ENCODE data around the gene MAPK14. TPM values are rescaled to one million over a fixed set of nuclear protein-coding genes. Genes with fewer than 3 reads are reported as not detected.

Gene MAPK14
- total and polyA plus RNA-seq, 4 donors: 16.9 to 82.7 (median 35.9) TPM

DNA sequence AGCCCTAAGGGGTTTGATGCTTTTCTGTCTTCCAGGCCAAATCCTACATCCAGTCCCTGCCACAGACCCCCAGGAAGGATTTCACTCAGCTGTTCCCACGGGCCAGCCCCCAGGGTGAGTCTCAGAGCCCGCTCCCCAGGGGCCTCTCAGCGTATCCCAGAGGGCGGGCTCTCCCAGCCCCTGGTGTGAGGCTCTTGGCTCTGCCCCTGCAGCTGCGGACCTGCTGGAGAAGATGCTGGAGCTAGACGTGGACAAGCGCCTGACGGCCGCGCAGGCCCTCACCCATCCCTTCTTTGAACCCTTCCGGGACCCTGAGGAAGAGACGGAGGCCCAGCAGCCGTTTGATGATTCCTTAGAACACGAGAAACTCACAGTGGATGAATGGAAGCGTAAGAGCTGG, 111.1 kb downstream of the MAPK14 start:
- no peak for DNase-seq (ENCODE audit: low spot score)
- Histone ChIP-seq H3K36me3 (ENCODE audit: control insufficient read depth in 4 of 4, insufficient read depth in 3 of 4, low read depth in 1 of 4, low read length in 3 of 4) (peaks cover 0 to 2% (median 0%) of the 10 kb centered on the region in 4 donors), H3K27ac (ENCODE audit: low read depth in 1 of 2, low read length in 2 of 2) (no peak overlapping the region), H3K4me3 (ENCODE audit: low read depth in 1 of 3, low read length in 3 of 3) (no peak overlapping the region), H3K9me3 (ENCODE audit: control insufficient read depth in 4 of 4, low read length in 3 of 4) (no peaks in the 10 kb centered on the region), H3K9ac (ENCODE audit: low read depth in 1 of 2, low read length in 2 of 2) (no peak overlapping the region), H3K4me1 (ENCODE audit: control insufficient read depth in 4 of 4, insufficient read depth in 4 of 4, low read length in 3 of 4) (no peaks in the 10 kb centered on the region), H3K27me3 (ENCODE audit: control insufficient read depth in 4 of 4, insufficient read depth in 4 of 4, low read length in 3 of 4) (no peaks in the 10 kb centered on the region)
- WGBS: 95% methylated on average over 15 of the region's 15 CpGs
- TF ChIP-seq GABPA (IDR thresholded peaks at IDR 0.05 in 1 of 2, conservative IDR thresholded peaks at IDR 0.05 in 1 of 2) (no peak), SP1 (IDR thresholded peaks at IDR 0.05) (no peak), EGR1 (IDR thresholded peaks at IDR 0.05; ENCODE audit: low read depth in 2 of 2) (no peak)

DNA sequence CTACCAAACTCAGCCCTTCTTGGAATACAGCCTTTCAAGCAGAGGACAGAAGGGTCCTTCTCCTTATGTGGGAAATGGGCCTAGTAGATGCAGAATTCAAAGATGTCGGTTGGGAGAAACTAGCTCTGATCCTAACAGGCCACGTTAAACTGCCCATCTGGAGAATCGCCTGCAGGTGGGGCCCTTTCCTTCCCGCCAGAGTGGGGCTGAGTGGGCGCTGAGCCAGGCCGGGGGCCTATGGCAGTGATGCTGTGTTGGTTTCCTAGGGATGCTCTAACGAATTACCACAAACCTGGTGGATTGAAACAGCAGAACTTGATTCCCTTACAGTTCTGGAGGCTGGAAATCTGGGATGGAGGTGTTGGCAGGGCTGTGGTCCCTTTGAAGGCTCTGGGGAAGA, 111.8 kb downstream of the MAPK14 start:
- no peak overlapping the region for H3K27ac ChIP-seq (ENCODE audit: low read depth in 1 of 2, low read length in 2 of 2)
- no peaks in the 10 kb centered on the region for H3K9me3 ChIP-seq (ENCODE audit: control insufficient read depth in 4 of 4, low read length in 3 of 4)
- no peaks in the 10 kb centered on the region for H3K4me1 ChIP-seq (ENCODE audit: control insufficient read depth in 4 of 4, insufficient read depth in 4 of 4, low read length in 3 of 4)
- WGBS: 78% methylated on average over 7 of the region's 7 CpGs
- no peak overlapping the region for H3K4me3 ChIP-seq (ENCODE audit: low read depth in 1 of 3, low read length in 3 of 3)
- DNase-seq (ENCODE audit: low spot score): no peak
- H3K9ac ChIP-seq (ENCODE audit: low read depth in 1 of 2, low read length in 2 of 2): no peak overlapping the region
- TF ChIP-seq, protein P1, sequence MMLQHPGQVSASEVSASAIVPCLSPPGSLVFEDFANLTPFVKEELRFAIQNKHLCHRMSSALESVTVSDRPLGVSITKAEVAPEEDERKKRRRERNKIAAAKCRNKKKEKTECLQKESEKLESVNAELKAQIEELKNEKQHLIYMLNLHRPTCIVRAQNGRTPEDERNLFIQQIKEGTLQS (IDR thresholded peaks at IDR 0.05): no peak
- TF ChIP-seq RAD21 (IDR thresholded peaks at IDR 0.05): peak in 1 of 2 donors; percentile 35
- peaks cover 0 to 2% (median 0%) of the 10 kb centered on the region in 4 donors for H3K36me3 ChIP-seq (ENCODE audit: control insufficient read depth in 4 of 4, insufficient read depth in 3 of 4, low read depth in 1 of 4, low read length in 3 of 4)
- H3K27me3 ChIP-seq (ENCODE audit: control insufficient read depth in 4 of 4, insufficient read depth in 4 of 4, low read length in 3 of 4): no peaks in the 10 kb centered on the region

- no peak overlapping the region for H3K4me3 ChIP-seq (ENCODE audit: low read depth in 1 of 3, low read length in 3 of 3)
- 90% methylated on average over 8 of the region's 8 CpGs for WGBS
- no peak overlapping the region for H3K27ac ChIP-seq (ENCODE audit: low read depth in 1 of 2, low read length in 2 of 2)
- no peaks in the 10 kb centered on the region for H3K9me3 ChIP-seq (ENCODE audit: control insufficient read depth in 4 of 4, low read length in 3 of 4)
- no peaks in the 10 kb centered on the region for H3K27me3 ChIP-seq (ENCODE audit: control insufficient read depth in 4 of 4, insufficient read depth in 4 of 4, low read length in 3 of 4)
- no peak for TF ChIP-seq SP1 (IDR thresholded peaks at IDR 0.05)
- no peak for TF ChIP-seq TAF1 (conservative IDR thresholded peaks at IDR 0.05)
- TF ChIP-seq, protein P1 (IDR thresholded peaks at IDR 0.05): no peak
- no peak for TF ChIP-seq ZBTB33 (IDR thresholded peaks at IDR 0.05)
- TF ChIP-seq HNF4G (IDR thresholded peaks at IDR 0.05): no peak
- TF ChIP-seq GABPA (IDR thresholded peaks at IDR 0.05 in 1 of 2, conservative IDR thresholded peaks at IDR 0.05 in 1 of 2): no peak
- H3K36me3 ChIP-seq (ENCODE audit: control insufficient read depth in 4 of 4, insufficient read depth in 3 of 4, low read depth in 1 of 4, low read length in 3 of 4): peaks cover 0 to 2% (median 0%) of the 10 kb centered on the region in 4 donors
- H3K9ac ChIP-seq (ENCODE audit: low read depth in 1 of 2, low read length in 2 of 2): no peak overlapping the region
- DNase-seq (ENCODE audit: low spot score): no peak
- H3K4me1 ChIP-seq (ENCODE audit: control insufficient read depth in 4 of 4, insufficient read depth in 4 of 4, low read length in 3 of 4): no peaks in the 10 kb centered on the region
These were observed 112.5 kb downstream of the MAPK14 start for GRCh38 chr6:36139991-36140710.

GRCh38 chr6:36141091-36141490, 113.5 kb downstream of the MAPK14 start:
- no peaks in the 10 kb centered on the region for H3K27me3 ChIP-seq (ENCODE audit: control insufficient read depth in 4 of 4, insufficient read depth in 4 of 4, low read length in 3 of 4)
- 91% methylated on average over 4 of the region's 4 CpGs for WGBS
- H3K4me3 ChIP-seq (ENCODE audit: low read depth in 1 of 3, low read length in 3 of 3): no peak overlapping the region
- no peak overlapping the region for H3K9ac ChIP-seq (ENCODE audit: low read depth in 1 of 2, low read length in 2 of 2)
- no peak for DNase-seq (ENCODE audit: low spot score)
- H3K27ac ChIP-seq (ENCODE audit: low read depth in 1 of 2, low read length in 2 of 2): no peak overlapping the region
- TF ChIP-seq YY1 (IDR thresholded peaks at IDR 0.05): no peak
- TF ChIP-seq RXRA (IDR thresholded peaks at IDR 0.05): no peak
- no peak for TF ChIP-seq NR2F2 (IDR thresholded peaks at IDR 0.05)
- no peak for TF ChIP-seq FOXA1 (IDR thresholded peaks at IDR 0.05)
- no peak for TF ChIP-seq HNF4A (conservative IDR thresholded peaks at IDR 0.05)
- TF ChIP-seq, protein P2, sequence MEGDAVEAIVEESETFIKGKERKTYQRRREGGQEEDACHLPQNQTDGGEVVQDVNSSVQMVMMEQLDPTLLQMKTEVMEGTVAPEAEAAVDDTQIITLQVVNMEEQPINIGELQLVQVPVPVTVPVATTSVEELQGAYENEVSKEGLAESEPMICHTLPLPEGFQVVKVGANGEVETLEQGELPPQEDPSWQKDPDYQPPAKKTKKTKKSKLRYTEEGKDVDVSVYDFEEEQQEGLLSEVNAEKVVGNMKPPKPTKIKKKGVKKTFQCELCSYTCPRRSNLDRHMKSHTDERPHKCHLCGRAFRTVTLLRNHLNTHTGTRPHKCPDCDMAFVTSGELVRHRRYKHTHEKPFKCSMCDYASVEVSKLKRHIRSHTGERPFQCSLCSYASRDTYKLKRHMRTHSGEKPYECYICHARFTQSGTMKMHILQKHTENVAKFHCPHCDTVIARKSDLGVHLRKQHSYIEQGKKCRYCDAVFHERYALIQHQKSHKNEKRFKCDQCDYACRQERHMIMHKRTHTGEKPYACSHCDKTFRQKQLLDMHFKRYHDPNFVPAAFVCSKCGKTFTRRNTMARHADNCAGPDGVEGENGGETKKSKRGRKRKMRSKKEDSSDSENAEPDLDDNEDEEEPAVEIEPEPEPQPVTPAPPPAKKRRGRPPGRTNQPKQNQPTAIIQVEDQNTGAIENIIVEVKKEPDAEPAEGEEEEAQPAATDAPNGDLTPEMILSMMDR (IDR thresholded peaks at IDR 0.05; ENCODE audit: low read depth, low read length, missing input control): no peak
- TF ChIP-seq GABPA (IDR thresholded peaks at IDR 0.05 in 1 of 2, conservative IDR thresholded peaks at IDR 0.05 in 1 of 2): no peak
- no peak for TF ChIP-seq ZBTB33 (IDR thresholded peaks at IDR 0.05)
- TF ChIP-seq HNF4G (IDR thresholded peaks at IDR 0.05): no peak
- no peak for TF ChIP-seq JUND (IDR thresholded peaks at IDR 0.05)
- no peak for TF ChIP-seq EGR1 (IDR thresholded peaks at IDR 0.05; ENCODE audit: low read depth in 2 of 2)
- peaks cover 0 to 2% (median 0%) of the 10 kb centered on the region in 4 donors for H3K36me3 ChIP-seq (ENCODE audit: control insufficient read depth in 4 of 4, insufficient read depth in 3 of 4, low read depth in 1 of 4, low read length in 3 of 4)
- no peaks in the 10 kb centered on the region for H3K4me1 ChIP-seq (ENCODE audit: control insufficient read depth in 4 of 4, insufficient read depth in 4 of 4, low read length in 3 of 4)
- no peaks in the 10 kb centered on the region for H3K9me3 ChIP-seq (ENCODE audit: control insufficient read depth in 4 of 4, low read length in 3 of 4)
